Measurements from ENCODE around the gene EI24.
"Not testable (repeated sequence)": the region's sequence is repeated elsewhere in the genome, so short reads cannot be mapped to it uniquely, and the experiment has no call there.

EI24 gene

DNA sequence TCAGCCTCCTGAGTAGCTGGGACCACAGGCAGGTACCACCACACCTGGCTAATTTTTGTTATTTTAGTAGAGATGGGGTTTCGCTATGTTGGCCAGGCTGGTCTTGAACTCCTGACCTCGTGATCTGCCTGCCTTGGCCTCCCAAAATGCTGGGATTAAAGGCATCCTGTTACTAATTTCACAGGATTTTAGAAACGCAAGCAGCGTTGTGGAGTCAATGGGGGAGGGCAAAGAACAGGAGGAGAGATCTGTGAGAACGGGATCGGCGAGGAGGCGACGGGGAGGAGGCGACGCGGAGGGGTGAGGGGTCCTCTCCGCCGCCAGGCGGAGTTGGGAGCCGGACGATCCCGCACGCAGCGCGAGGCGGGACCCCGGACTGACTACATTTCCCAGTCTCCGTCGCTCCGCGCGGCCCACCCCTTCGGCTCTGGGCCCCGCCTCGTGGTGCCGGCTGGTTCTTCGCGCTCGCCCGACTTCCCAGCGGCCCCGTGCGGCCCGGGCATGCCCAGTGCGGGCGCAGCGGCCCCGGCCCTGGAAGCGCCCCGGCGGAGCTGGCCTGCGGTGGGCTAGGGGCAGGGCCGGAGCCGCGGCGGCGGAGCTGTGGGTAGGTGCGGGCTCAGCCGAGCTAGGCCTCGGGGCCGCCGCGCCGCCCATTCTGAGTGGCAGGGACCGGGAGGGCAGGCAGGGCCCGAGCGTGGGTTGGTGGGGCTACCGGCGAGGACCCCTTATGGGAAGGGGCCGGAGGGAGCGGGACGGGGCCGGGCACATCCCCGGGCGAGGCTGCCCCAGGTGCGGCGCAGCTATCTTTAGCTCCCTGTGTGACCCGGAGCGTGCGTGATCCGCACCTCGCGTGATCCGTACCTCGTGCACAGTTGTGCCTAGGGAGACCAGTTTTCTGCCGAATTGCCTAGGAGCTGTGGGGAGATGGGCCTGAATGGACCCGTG, at the start of gene EI24:
EI24 (plus strand) TSS at position 508 of the 945 bp plus-strand sequence. CDS start 3,051 bp downstream, outside the sequence.
- DNase-seq = peak; percentile 91

DNA sequence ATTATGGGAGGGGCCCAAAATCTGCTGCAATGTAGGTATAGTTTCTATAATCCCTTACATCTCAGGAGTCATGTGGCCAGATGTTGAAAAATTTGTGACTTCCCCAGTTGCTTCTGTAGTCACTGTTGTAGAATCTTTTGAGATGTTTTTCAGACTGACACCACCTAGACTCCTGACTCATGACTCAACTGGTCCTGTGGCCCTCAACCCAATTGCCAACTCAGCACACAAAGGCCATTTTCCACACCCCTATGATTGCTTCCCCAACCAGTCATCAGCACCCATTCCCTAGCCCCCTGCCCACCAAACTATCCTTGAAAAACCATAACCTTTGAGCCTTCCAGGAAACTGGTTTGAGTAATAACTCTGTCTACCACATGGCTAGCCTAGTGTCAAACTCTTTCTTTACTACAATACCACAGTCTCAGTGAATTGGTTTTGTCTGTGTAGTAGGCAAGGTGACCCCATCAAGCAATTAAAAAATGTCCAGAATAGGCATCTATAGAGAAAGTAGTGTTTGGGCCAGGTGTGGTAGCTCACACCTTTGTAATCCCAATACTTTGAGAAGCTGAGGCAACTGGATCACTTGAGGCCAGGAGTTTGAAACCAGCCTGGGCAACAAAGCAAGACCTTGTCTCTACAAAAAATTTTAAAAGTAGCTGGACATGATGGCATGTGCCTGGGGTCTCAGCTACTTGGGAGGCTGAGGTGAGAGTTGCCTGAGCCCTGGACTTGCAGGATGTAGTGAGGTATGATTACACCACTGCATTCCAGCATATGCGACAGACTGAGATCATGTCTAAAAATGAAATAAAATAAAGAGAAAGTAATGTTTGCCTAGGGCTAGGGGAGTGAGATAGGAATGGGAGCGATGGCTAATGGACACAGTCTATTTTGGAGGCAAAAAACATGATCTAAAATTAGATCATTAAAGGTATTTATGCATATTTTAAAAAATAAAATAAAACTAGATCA, 49.1 kb upstream of the EI24 start:
- no peak for DNase-seq

DNA sequence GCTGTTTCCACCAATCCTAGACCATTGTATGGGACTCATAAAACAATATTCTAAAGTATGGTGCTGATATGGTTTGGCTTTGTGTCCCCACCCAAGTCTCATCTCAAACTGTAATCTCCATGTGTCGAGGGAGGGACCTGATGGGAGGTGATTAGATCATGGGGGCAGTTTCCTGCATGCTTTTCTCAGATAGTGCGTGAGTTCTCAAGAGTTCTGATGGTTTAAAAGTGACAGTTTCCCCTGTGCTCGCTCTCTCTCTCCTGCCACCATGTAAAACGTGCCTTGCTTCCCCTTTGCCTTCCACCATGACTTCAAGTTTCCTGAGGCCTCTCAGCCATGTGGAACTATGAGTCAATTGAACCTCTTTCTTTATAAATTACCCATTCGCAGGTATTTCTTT, 44.0 kb upstream of the EI24 start:
- DNase-seq = no peak

DNA sequence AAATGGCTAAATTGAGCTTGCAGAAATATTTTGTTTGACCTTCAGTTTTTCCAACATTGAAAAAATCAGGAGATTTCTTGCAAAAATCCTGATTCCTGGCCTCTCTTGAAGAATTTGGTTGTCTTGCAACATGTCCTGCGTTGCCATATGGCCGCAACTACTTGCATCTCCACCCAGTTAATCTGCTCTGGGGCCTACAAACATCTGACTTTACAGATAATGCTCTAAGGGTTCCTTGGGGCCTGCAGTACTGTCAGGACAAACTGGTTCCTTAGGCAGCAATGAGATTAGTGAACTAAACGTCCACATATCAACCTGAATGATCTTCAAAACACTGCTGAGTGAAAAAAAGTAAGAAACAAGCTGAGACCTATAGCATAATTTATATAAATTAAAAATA, 36.6 kb upstream of the EI24 start:
- no peak for DNase-seq

DNA sequence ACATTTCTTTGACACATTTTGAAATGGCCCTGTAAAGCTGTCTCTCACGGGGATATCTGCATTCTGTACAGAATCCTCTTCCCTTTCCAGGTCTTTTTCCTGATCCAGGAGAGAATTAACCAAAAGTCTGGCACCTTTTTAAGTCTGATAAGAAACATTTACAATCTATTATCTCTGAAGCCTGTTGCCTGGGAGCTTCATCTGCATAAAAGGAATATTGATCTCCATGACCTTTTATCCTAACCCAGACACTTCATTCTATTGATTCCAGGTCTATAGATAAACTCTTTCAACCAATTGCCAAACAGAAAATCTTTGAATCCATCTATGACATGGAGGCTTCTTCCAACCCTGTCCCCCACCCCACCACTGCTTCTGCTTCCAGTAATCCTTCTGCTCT, 33.7 kb upstream of the EI24 start:
- DNase-seq = no peak

DNA sequence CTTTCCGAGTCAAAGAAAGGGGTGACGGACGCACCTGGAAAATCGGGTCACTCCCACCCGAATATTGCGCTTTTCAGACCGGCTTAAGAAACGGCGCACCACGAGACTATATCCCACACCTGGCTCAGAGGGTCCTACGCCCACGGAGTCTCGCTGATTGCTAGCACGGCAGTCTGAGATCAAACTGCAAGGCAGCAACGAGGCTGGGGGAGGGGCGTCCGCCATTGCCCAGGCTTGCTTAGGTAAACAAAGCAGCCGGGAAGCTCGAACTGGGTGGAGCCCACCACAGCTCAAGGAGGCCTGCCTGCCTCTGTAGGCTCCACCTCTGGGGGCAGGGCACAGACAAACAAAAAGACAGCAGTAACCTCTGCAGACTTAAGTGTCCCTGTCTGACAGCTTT, 32.4 kb upstream of the EI24 start:
- DNase-seq = not testable (repeated sequence)

DNA sequence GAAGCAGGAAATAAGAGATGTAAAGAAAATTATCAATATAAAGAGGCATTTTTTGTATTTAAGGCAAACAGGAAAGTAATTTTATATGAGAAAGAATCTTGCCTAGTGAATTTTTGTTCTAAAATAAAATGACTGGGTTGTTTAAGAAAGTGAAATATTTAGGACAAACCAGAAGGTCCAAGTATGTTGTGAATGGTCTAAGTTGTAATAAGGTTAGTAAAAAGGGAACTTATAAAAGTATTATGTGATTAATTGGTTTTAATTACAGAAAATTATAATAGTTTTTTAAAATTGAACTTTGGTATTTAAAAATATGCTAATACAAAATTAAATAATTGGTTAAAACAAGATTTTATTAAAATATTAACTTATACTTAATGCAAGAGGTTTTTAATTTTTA, 26.6 kb upstream of the EI24 start:
- DNase-seq = no peak

DNA sequence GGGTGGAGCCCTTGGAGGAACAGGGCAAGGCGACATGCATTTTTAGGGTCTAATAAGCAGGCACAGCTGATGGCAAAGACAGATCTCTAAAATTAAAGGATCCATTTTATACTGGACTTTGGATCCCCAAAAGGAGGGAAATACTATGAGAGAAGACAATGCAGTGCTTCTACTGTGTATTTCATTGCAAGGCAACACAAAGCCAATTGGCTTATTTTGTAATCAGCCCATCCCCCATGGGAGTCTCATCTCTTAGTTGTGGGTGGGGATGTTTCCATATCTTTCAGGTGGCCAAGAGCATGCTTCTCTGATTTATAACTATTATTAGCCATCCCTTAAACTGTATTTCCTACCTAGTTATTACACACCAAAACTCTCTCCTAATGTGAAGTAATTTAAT, 18.5 kb upstream of the EI24 start:
- DNase-seq = no peak

DNA sequence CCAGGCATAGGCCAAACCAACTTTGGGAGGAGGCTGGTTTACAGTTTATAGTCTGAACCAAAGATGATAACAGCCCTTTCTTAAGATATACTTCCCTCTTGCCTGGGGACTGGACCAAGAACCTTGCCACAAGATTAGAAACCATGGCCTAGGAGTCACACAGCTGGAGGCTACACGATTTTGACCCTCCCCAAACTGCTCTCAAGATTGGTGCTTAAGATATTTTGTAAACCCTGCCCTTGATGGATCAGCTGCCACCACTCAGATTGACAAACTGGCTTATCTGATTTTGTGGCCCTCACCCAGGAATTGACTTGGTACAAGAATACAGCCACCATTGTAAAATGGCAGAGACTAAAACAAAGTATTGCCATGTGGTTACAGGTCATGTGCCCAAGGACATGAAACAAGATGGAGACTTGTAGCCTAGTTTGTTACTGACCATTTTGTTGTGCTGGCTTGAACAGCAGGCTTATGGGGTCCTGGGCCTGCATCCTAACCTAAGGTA, 17.4 kb upstream of the EI24 start:
- no peak for DNase-seq

DNA sequence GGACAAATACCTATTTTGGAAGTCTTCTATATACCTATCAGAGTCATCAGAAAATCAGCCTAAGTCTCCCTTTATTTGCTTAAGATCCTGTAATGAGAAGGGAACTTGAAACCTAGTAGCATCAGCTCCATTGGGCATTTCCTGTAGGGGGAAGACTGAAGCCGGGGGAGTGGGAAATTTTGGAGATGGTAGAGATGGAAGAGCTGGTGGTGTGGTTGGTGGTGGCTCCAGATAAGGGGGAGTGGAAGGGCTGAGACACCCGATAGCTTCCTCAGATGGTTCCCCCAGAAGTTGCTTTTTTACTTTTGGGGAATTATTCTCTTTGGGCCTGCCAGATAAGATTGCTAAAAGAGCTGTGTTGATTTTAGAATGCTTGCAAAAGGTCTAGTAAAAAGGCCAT, 16.4 kb upstream of the EI24 start:
- DNase-seq = no peak

DNA sequence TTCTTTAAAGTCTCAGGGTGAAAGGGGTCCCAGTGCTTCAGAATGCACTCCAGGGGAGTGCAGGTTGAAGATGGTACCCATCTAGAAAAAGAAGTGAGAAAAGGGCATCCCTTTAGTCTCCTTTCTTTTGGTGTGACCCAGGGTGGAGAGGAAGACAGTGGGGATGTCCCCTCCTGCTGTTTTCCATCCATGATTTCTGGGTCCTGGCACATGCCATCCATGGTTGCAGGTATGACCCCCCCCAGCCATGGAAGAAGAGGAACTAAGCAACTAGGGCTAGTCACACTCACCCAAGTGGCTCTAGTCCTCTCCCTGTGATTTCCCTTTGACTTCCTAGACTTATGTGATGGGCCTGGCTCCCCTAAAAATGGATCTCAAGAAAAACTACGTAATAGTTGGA, 15.9 kb upstream of the EI24 start:
- no peak for DNase-seq

DNA sequence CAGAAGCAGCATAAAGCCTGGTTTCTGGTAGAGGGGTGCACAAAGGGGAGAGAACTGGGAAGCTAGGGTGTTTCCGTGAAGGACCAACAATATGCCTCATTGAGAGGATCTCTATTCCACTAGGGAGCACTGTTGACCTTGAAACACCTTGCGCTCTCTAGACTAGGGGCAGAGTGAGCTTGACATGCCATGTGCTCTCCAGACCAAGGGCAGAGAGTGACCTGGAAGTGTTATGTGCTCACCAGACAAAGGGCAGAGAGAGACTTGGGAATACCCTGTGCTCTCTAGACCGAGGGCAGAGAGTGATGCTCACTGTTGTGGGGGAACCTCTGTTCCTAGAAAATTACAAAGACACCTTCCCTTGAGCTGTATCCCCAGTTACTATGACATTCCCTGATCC, 15.2 kb upstream of the EI24 start:
- no peak for DNase-seq

DNA sequence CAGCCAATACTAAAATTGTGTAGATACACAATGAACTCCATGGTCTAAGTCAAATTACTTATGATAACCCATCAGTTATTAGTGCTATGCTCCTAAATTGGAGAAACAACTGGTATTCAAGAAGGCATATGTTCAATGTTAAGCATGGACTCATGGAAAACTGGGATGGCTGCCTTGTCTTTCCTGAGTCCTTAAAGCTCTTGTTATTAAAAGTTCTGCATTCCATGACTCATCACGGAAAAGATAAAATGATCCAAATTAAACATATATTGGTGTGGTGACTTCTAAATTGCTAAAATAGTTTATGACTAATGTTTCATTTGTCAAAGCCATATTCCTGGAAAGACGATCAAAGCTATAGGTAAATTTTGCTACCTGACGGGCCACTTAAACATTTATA, 9.4 kb upstream of the EI24 start:
- DNase-seq = no peak

DNA sequence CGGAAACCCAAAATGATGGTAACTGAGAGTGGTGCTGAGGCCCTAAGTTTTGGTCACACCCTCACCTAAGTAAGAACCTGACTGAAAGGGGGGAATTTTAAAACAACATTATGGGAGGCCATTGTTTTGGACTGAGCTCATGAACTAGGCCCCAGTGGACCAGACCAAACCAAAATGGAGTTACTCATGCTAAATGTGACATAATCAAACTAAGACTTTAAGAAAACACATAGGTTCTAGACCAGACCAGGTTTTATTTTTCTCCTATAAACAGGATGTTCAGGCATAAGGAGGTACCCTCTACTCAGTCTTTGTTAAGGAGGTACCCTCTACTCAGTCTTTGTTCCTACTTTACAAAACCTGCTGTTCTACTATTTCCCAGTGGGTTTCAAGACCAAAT, 7.4 kb upstream of the EI24 start:
- no peak for DNase-seq

DNA sequence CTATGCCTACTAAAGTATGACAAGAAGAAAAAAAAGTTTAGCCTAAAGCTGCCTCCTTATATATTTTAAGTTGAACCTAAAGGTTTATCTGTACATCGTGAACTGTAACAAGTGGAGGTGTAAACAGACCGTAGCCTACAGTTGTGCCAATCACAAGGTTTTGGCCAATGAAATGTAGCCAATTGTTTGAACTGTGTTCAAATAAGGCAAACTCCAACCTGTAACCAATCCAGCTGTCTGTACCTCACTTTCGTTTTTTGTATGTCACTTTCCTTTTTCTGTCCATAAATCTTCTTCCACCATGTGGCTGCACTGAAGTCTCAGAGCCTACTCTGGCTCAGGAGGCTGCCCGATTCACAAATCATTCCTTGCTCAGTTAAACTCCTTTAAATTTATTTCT, 6.8 kb upstream of the EI24 start:
- DNase-seq = no peak

DNA sequence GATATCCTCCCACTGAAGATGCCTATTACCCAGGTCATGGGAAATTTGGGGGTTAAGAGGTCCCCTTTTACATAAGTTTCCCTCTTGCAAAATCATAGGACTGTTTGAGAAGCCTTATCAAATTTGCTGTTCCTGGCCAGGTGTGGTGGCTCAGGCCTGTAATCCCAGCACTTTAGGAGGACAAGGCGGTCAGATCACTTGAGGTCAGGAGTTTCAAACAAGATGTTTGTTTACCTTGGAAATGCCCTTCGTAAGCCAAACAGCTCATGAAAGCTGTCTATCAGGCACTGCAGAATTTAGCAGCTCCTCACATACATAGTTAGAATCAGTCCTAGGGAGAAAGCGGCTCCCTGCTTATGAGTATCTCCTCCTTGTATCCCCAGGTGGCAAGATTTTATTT, 4.9 kb upstream of the EI24 start:
- no peak for DNase-seq

DNA sequence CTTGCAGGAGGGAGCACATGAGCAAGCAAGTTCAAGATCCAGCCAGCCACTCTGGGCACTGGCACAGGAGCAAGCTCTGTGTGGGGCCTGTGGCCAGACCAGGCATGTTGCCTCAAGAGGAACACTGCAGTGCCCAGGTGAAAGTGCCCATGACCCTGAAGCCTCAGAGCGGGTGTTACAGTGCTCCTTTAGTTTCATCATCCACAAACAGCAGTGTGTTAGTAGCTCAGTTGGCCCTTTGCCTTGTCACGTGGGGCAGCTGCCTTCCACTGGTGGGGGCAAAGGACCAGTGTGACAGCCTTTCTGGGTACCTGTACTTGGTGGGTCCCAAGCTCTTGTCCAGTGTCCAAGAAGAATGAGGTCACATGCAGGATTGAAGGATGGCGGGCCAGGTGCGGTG, 3.0 kb upstream of the EI24 start:
- DNase-seq = no peak

DNA sequence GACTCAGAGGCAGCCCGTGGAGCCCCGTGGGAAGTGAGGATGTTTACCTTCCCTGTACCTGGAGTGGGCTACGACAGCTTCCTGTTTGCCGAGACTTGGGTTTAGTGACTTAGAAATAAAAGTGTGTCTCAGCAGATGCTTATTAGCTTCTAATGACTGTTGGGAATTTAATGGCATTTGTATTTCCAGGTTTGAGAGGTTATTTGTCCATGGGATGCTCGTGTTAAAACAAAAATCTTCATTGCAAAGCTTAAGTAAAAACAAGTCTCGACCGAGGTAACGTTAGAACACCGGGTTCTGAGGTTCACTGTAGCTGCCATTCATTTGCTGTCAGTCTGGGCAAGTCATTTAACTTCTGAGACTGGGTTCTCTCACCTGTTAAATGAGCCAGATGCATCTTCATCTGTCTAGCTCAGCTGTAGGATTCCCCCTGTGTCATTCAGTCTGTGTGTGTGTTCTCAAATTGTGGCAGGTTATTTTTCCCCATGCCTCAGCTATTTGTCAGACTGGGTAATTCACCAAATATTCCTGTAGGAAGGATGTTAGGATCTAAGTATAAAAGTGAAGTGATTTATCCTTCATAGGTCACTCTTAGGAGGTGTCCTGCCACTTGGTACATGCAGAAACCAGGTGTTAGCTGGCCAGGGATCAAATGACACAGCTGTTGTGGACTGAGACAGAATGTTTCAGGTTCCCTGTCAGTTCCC, 791 bp downstream of the EI24 start:
- peak; percentile 13 for DNase-seq

DNA sequence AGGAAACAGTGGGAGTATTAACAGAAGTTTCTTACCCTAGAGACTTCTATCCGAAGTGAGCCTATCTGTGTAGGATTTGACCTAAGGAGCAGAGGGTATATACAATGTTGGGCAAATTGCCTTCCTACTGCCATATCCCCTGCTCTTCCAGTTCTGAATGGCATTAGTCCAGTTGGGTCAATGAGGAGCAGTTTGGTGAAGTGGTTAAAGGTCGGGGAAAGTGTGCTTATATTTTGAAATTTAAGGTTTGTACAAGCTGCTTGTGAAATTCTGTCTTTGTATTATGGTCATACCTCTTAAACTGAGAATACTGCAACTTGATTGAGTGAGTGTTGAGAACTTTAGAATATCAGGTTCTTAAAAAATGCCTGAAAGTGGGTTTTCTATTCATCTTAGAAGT, 1.7 kb downstream of the EI24 start:
- DNase-seq = no peak

DNA sequence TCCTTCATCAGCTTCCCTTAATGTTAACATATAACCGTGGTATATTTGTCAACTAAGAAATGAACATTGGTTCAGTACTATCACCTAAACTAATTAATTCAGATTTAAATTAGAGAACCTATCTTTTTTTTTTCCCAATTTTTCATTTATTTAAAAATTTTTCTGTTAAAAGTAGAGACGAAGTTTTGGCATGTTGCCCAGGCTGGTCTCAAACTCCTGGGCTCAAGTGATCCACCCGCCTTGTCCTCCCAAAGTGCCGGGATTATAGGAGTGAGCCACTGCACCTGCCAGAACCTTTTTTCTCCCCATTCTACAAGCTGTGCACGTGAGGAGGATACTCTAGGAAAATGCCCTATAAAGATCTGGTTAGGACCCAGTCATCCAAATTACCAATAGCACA, 3.6 kb downstream of the EI24 start:
- DNase-seq = no peak

DNA sequence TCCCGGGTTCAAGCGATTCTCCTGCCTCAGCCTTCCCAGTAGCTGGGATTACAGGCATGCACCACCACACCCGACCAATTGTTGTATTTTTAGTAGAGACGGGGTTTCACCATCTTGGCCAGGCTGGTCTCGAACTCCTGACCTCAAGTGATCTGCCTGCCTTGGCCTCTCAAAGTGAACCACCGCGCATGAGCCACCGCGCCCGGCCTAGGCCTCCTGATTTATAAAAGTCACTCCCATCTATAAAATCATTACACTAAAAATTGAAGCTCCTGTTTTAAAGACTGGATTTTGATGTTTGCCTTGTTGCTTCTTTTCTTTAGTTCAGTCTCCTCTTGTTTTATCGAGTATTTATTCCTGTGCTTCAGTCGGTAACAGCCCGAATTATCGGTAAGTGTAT, 7.9 kb downstream of the EI24 start:
- DNase-seq = not testable (repeated sequence)

DNA sequence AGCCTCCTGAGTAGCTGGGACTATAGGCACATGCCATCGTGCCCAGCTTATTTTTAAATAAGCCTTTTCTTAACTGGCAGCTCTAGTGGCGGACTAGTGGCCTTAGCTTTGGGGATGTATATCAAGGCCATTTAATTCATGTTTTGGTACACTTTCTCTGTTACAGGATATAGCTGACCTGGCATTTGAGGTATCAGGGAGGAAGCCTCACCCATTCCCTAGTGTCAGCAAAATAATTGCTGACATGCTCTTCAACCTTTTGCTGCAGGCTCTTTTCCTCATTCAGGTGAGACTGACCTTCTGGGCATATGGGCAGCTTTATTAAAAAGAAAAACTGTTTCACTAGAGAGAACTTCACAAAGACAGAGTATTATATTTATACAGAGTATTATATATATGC, 9.5 kb downstream of the EI24 start:
- DNase-seq = no peak

DNA sequence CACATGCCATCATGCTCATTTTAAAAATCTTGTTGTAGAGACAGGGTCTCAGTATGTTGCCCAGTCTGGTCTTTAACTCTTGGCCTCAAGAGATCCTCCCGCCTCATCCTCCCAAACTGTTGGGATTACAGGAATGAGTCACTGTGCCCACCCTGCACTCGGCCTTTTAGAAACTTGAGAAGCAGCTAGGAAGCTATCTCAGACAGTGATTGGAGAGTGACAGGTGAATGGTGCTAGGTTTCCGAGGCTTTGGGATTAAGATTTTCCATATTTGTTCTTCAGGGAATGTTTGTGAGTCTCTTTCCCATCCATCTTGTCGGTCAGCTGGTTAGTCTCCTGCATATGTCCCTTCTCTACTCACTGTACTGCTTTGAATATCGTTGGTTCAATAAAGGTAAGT, 10.5 kb downstream of the EI24 start:
- DNase-seq = no peak
